ENCODE results near the gene PLXDC2.

- TF ChIP-seq POLR2AphosphoS5 (IDR thresholded peaks at IDR 0.05; ENCODE audit: low read depth, low read length) (no peak), TAF1 (IDR thresholded peaks at IDR 0.05; ENCODE audit: low read depth, low read length) (no peak), POLR2A (IDR thresholded peaks at IDR 0.05; ENCODE audit: low read depth, low read length) (no peak)
Observed at GRCh38 chr10:20002657-20003056, 186.4 kb downstream of the PLXDC2 start.
